WTC11 (cell line): ENCODE measurements around the gene ZNF470. TPM values are rescaled to one million over a fixed set of nuclear protein-coding genes. Genes with fewer than 3 reads are reported as not detected.

Experiments
- ATAC-seq: fragments of 200-7000 bp; cut with Tn5 transposase; 2 replicates; pipeline ENCODE4 v1.10.0; 2021; ENCODE audit warnings: mild to moderate bottlenecking, moderate library complexity
- CTCF ChIA-PET: fragments of 300-600 bp; sonication (Branson Sonifier 250); formaldehyde crosslinking; loops from one replicate; lab custom pipeline; 2021; ENCODE audit warnings: antibody characterized with exemption; lab: Charles Lee
- POLR2A ChIA-PET: fragments of 350-600 bp; sonication (Branson Sonifier 250); formaldehyde crosslinking; loops from one replicate; lab custom pipeline; 2021; ENCODE audit warnings: antibody characterized with exemption; lab: Charles Lee
- DNase-seq: peaks from one replicate; pipeline ENCODE4 v3.0.0; 2021; ENCODE audit warnings: low spot score
- H3K27ac Mint-ChIP-seq: 2 replicates; pipeline ENCODE4 v1.8.0; 2021; ENCODE audit warnings: mixed read lengths
- H3K27me3 Mint-ChIP-seq: 2 replicates; pipeline ENCODE4 v1.8.0; 2021; ENCODE audit warnings: low read depth, mild to moderate bottlenecking, moderate library complexity, mixed read lengths
- H3K36me3 Mint-ChIP-seq: 2 replicates; pipeline ENCODE4 v1.8.0; 2021; ENCODE audit warnings: mixed read lengths
- H3K4me1 Mint-ChIP-seq: 2 replicates; pipeline ENCODE4 v1.8.0; 2022; ENCODE audit warnings: mixed read lengths
- H3K4me3 Mint-ChIP-seq: 2 replicates; pipeline ENCODE4 v1.8.0; 2021; ENCODE audit warnings: mild to moderate bottlenecking, moderate library complexity, mixed read lengths
- H3K9me3 Mint-ChIP-seq: 2 replicates; pipeline ENCODE4 v1.8.0; 2021; ENCODE audit warnings: mixed read lengths
- CBFB ChIP-seq: sonication (generic); formaldehyde crosslinking; IDR thresholded peaks from 2 replicates; pipeline ENCODE4 v1.8.1; 2022; ENCODE audit warnings: mild to moderate bottlenecking, low read depth, missing genetic modification reagents
- GABPB1 ChIP-seq: sonication (generic); formaldehyde crosslinking; IDR thresholded peaks from 2 replicates; pipeline ENCODE4 v1.8.1; 2023; ENCODE audit warnings: mild to moderate bottlenecking, missing genetic modification reagents
- IRF1 ChIP-seq: sonication (generic); formaldehyde crosslinking; IDR thresholded peaks from 2 replicates; pipeline ENCODE4 v1.8.0; 2023; ENCODE audit warnings: missing genetic modification reagents
- JUN ChIP-seq: sonication (generic); formaldehyde crosslinking; IDR thresholded peaks from 2 replicates; pipeline ENCODE4 v1.8.0; 2023; ENCODE audit warnings: mild to moderate bottlenecking, missing genetic modification reagents
- NR2C2 ChIP-seq: sonication (generic); formaldehyde crosslinking; IDR thresholded peaks from 2 replicates; pipeline ENCODE4 v1.8.0; 2022; ENCODE audit warnings: mild to moderate bottlenecking, missing genetic modification reagents
- NR3C1 ChIP-seq: sonication (generic); formaldehyde crosslinking; conservative IDR thresholded peaks from 2 replicates; pipeline ENCODE4 v1.8.1; 2023; ENCODE audit warnings: low read depth, mild to moderate bottlenecking, missing genetic modification reagents
- PRRX2 ChIP-seq: fragments of 250-450 bp; sonication (Bioruptor Pico); IDR thresholded peaks from 2 replicates; pipeline ENCODE4 v1.8.0; 2021; ENCODE audit warnings: mild to moderate bottlenecking
- SOX15 ChIP-seq: fragments of 250-450 bp; sonication (Bioruptor Pico); IDR thresholded peaks from 2 replicates; pipeline ENCODE4 v1.9.0; 2021; ENCODE audit warnings: mild to moderate bottlenecking
- SP1 ChIP-seq: sonication (generic); formaldehyde crosslinking; conservative IDR thresholded peaks from 2 replicates; pipeline ENCODE4 v1.8.1; 2022; ENCODE audit warnings: missing genetic modification reagents
- STAT6 ChIP-seq: sonication (generic); formaldehyde crosslinking; conservative IDR thresholded peaks from 2 replicates; pipeline ENCODE4 v1.8.1; 2023; ENCODE audit warnings: mild to moderate bottlenecking, low read depth, missing genetic modification reagents, moderate library complexity
- TP53 ChIP-seq: sonication (generic); formaldehyde crosslinking; IDR thresholded peaks from 2 replicates; pipeline ENCODE4 v1.8.1; 2023; ENCODE audit warnings: mild to moderate bottlenecking, missing genetic modification reagents
- ZNF219 ChIP-seq: sonication (generic); formaldehyde crosslinking; IDR thresholded peaks from 2 replicates; pipeline ENCODE4 v1.8.0; 2023; ENCODE audit warnings: missing genetic modification reagents, mild to moderate bottlenecking, borderline replicate concordance
- ZNF263 ChIP-seq: sonication (generic); formaldehyde crosslinking; IDR thresholded peaks from 2 replicates; pipeline ENCODE4 v1.8.1; 2022; ENCODE audit warnings: low read depth, mild to moderate bottlenecking, moderate library complexity, missing genetic modification reagents
- ZNF281 ChIP-seq: sonication (generic); formaldehyde crosslinking; IDR thresholded peaks from 2 replicates; pipeline ENCODE4 v1.8.0; 2023; ENCODE audit warnings: mild to moderate bottlenecking, missing genetic modification reagents
- ZNF396 ChIP-seq: fragments of 250-450 bp; sonication (Bioruptor Pico); IDR thresholded peaks from 2 replicates; pipeline ENCODE4 v1.8.0; 2021; ENCODE audit warnings: mild to moderate bottlenecking, moderate library complexity, borderline replicate concordance
- total RNA-seq: library from RNA; stranded (reverse); gene quantifications from 3 replicates; pipeline ENCODE4 v1.2.3, GENCODE V29; 2021
- TF ChIP-seq, protein P1 (sequence below): sonication (generic); formaldehyde crosslinking; IDR thresholded peaks from 2 replicates; pipeline ENCODE4 v1.8.0; 2022; ENCODE audit warnings: mild to moderate bottlenecking, missing genetic modification reagents
- TF ChIP-seq, protein P2 (sequence below): fragments of 250-450 bp; sonication (Bioruptor Pico); IDR thresholded peaks from 2 replicates; pipeline ENCODE4 v1.8.0; 2021; ENCODE audit warnings: mild to moderate bottlenecking
- TF ChIP-seq, protein P3 (sequence below): sonication (generic); formaldehyde crosslinking; IDR thresholded peaks from 2 replicates; pipeline ENCODE4 v1.8.1; 2023; ENCODE audit warnings: mild to moderate bottlenecking, missing genetic modification reagents

The ZNF470 gene
- total RNA-seq, 1 experiment from 2014 or later, result 6.5 TPM

DNA sequence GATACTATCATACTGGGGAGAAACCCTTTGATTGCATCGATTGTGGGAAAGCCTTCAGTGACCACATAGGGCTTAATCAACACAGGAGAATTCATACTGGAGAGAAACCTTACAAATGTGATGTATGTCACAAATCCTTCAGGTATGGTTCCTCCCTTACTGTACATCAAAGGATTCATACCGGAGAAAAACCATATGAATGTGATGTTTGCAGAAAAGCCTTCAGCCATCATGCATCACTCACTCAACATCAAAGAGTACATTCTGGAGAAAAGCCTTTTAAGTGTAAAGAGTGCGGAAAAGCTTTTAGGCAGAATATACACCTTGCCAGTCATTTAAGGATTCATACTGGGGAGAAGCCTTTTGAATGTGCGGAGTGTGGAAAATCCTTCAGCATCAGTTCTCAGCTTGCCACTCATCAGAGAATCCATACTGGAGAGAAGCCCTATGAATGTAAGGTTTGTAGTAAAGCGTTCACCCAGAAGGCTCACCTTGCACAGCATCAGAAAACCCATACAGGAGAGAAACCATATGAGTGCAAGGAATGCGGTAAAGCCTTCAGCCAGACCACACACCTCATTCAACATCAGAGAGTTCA is 12.9 kb upstream of the ZNF470 start:
- DNase-seq, result no peak
- peaks cover 75% of the 10 kb centered on the region for H3K9me3 Mint-ChIP-seq
- POLR2A ChIA-PET, result no interaction called here
- peaks cover 7% of the 10 kb centered on the region for H3K27me3 Mint-ChIP-seq
- peaks cover 66% of the 10 kb centered on the region for H3K36me3 Mint-ChIP-seq
- no peak overlapping the region for H3K4me3 Mint-ChIP-seq
- CTCF ChIA-PET, result no interaction called here
- ATAC-seq, result no peak
- no peak overlapping the region for H3K27ac Mint-ChIP-seq
- H3K4me1 Mint-ChIP-seq, result no peaks in the 10 kb centered on the region
- no peak for TF ChIP-seq JUN (CRISPR knock-in tag)
- TF ChIP-seq, protein P1, sequence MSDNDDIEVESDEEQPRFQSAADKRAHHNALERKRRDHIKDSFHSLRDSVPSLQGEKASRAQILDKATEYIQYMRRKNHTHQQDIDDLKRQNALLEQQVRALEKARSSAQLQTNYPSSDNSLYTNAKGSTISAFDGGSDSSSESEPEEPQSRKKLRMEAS (CRISPR knock-in tag), result no peak
- TF ChIP-seq ZNF396 (CRISPR knock-in tag), result no peak
- TF ChIP-seq, all 79 proteins: peak for 0

GRCh38 chr19:56562766-56563165 is 4.5 kb upstream of the ZNF470 start:
- peaks cover 6% of the 10 kb centered on the region for H3K27me3 Mint-ChIP-seq
- no peak overlapping the region for H3K4me3 Mint-ChIP-seq
- peaks cover 79% of the 10 kb centered on the region for H3K9me3 Mint-ChIP-seq
- POLR2A ChIA-PET, result no interaction called here
- DNase-seq, result no peak
- peaks cover 59% of the 10 kb centered on the region for H3K36me3 Mint-ChIP-seq
- TF ChIP-seq IRF1 (CRISPR knock-in tag) (no peak), NR3C1 (CRISPR knock-in tag) (no peak), ZNF281 (no peak), NR2C2 (CRISPR knock-in tag) (no peak), ZNF219 (no peak), SOX15 (CRISPR knock-in tag) (no peak), SP1 (no peak), GABPB1 (CRISPR knock-in tag) (no peak), ZNF263 (CRISPR knock-in tag) (no peak), STAT6 (CRISPR knock-in tag) (no peak), PRRX2 (CRISPR knock-in tag) (no peak), TP53 (CRISPR knock-in tag) (no peak), JUN (CRISPR knock-in tag) (no peak), CBFB (no peak)
- TF ChIP-seq, protein P2, sequence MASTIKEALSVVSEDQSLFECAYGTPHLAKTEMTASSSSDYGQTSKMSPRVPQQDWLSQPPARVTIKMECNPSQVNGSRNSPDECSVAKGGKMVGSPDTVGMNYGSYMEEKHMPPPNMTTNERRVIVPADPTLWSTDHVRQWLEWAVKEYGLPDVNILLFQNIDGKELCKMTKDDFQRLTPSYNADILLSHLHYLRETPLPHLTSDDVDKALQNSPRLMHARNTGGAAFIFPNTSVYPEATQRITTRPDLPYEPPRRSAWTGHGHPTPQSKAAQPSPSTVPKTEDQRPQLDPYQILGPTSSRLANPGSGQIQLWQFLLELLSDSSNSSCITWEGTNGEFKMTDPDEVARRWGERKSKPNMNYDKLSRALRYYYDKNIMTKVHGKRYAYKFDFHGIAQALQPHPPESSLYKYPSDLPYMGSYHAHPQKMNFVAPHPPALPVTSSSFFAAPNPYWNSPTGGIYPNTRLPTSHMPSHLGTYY (CRISPR knock-in tag), result no peak
- TF ChIP-seq, protein P3, sequence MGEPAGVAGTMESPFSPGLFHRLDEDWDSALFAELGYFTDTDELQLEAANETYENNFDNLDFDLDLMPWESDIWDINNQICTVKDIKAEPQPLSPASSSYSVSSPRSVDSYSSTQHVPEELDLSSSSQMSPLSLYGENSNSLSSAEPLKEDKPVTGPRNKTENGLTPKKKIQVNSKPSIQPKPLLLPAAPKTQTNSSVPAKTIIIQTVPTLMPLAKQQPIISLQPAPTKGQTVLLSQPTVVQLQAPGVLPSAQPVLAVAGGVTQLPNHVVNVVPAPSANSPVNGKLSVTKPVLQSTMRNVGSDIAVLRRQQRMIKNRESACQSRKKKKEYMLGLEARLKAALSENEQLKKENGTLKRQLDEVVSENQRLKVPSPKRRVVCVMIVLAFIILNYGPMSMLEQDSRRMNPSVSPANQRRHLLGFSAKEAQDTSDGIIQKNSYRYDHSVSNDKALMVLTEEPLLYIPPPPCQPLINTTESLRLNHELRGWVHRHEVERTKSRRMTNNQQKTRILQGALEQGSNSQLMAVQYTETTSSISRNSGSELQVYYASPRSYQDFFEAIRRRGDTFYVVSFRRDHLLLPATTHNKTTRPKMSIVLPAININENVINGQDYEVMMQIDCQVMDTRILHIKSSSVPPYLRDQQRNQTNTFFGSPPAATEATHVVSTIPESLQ (CRISPR knock-in tag), result no peak
- TF ChIP-seq, all 79 proteins: peak for 0
- H3K27ac Mint-ChIP-seq, result no peak overlapping the region
- peaks cover 1% of the 10 kb centered on the region for H3K4me1 Mint-ChIP-seq
- no peak for ATAC-seq
- CTCF ChIA-PET, result no interaction called here
